K562 (cell line): ENCODE results near the gene INSL3. TPM values are rescaled to one million over a fixed set of nuclear protein-coding genes. Genes with fewer than 3 reads are reported as not detected.

ENCODE experiments used
- ATAC-seq: fragments of 200-7000 bp; cut with Tn5 transposase; 3 replicates; pipeline ENCODE4 v1.9.1; 2020; ENCODE audit warnings: moderate library complexity
- BruUV-seq: library from RNA; stranded (reverse); fragments of 400-500 nt; replicated peaks from 2 replicates; lab custom pipeline; 2021; lab: Mats Ljungman, UMichigan
- CTCF ChIA-PET: fragments of 300-600 bp; formaldehyde crosslinking; extraction: SDS; loops from one replicate; lab custom pipeline; 2021; ENCODE audit warnings: low intra/inter-chr PET ratio; lab: Yijun Ruan, JAX
- POLR2A ChIA-PET: fragments of 300-600, 350-650 bp; sonication (Branson Sonifier 250); formaldehyde crosslinking; extraction: SDS; loops from one replicate; lab custom pipeline; 2021; ENCODE audit warnings: antibody characterized with exemption, inconsistent platforms; lab: Yijun Ruan, JAX
- DNase-seq, 4 experiments: peaks; one replicate each; pipeline versions ENCODE4 v3.0.0 to v3.0.0-alpha.2; 2011 to 2018; ENCODE audit warnings: low spot score in 3 of 4, mixed read lengths in 3 of 4; ENCODE audit errors: extremely low read depth in 1 of 4
- FAIRE-seq: peaks from 2 replicates; lab custom pipeline; 2011; peaks lifted over from hg19 to GRCh38; lab: Jason Lieb, UNC
- H2AFZ ChIP-seq: 2 replicates; pipeline ENCODE4 v1.6.0; 2011; ENCODE audit warnings: low read depth, low read length, control low read depth, inconsistent platforms
- H3K27ac ChIP-seq: fragments of 200-600 bp; 3 replicates; pipeline ENCODE4 v1.8.0; 2011; ENCODE audit warnings: low read depth, mild to moderate bottlenecking, control low read depth, inconsistent platforms, low read length, moderate library complexity, mixed read lengths; ENCODE audit errors: extremely low read depth
- H3K27me3 ChIP-seq, 2 experiments: fragments of 300-600 bp in 1 of 2; 2 replicates in 1 of 2; 3 replicates in 1 of 2; pipeline versions ENCODE4 v1.6.0 to v1.8.0; 2011; ENCODE audit warnings: inconsistent platforms in 2 of 2, low read length in 2 of 2, mild to moderate bottlenecking in 1 of 2, mixed read lengths in 1 of 2, moderate library complexity in 1 of 2; ENCODE audit not compliant: control insufficient read depth in 2 of 2, insufficient read depth in 2 of 2
- H3K36me3 ChIP-seq: fragments of 300-600 bp; 3 replicates; pipeline ENCODE4 v1.8.0; 2011; ENCODE audit warnings: mild to moderate bottlenecking, low read length, inconsistent platforms; ENCODE audit not compliant: control insufficient read depth, insufficient read depth
- H3K4me1 ChIP-seq, 2 experiments: fragments of 200-600 bp in 1 of 2; replicated peaks in 1 of 2; 2 replicates in 1 of 2; 3 replicates in 1 of 2; pipeline versions ENCODE4 v1.5.1 to v1.8.0; 2011; ENCODE audit warnings: inconsistent platforms in 2 of 2, low read length in 2 of 2, mild to moderate bottlenecking in 1 of 2, mixed read lengths in 1 of 2, moderate library complexity in 1 of 2; ENCODE audit not compliant: control insufficient read depth in 2 of 2, insufficient read depth in 2 of 2
- H3K4me2 ChIP-seq: 2 replicates; pipeline ENCODE4 v1.6.1; 2011; ENCODE audit warnings: low read length, control low read depth, inconsistent platforms, mixed read lengths; ENCODE audit not compliant: insufficient read depth
- H3K4me3 ChIP-seq: fragments of 200-600 bp; sonication (generic), shearing (Covaris generic); 2 replicates; pipeline ENCODE4 v1.5.1; 2016; ENCODE audit warnings: control low read depth, inconsistent platforms
- H3K79me2 ChIP-seq: fragments of 200-600 bp; 3 replicates; pipeline ENCODE4 v1.8.0; 2011; ENCODE audit warnings: low read length, inconsistent platforms; ENCODE audit not compliant: control insufficient read depth, insufficient read depth
- H3K9ac ChIP-seq, 2 experiments: 2 replicates each; pipeline versions ENCODE4 v1.6.0 to v1.6.1; 2011; ENCODE audit warnings: low read depth in 2 of 2, low read length in 2 of 2, control low read depth in 1 of 2, inconsistent platforms in 1 of 2, mild to moderate bottlenecking in 1 of 2, mixed read lengths in 1 of 2; ENCODE audit not compliant: insufficient read depth in 1 of 2
- H3K9me1 ChIP-seq: one replicate; pipeline ENCODE4 v1.6.0; 2011; ENCODE audit warnings: inconsistent platforms, mild to moderate bottlenecking, low read length, moderate library complexity; ENCODE audit not compliant: control insufficient read depth, insufficient read depth
- H3K9me3 ChIP-seq: replicated peaks from 2 replicates; pipeline ENCODE4 v1.5.1; 2011; ENCODE audit warnings: low read depth, low read length, inconsistent platforms; ENCODE audit not compliant: control insufficient read depth, insufficient read depth
- H4K20me1 ChIP-seq: replicated peaks from 2 replicates; pipeline ENCODE4 v1.6.1; 2011; ENCODE audit warnings: low read length, inconsistent platforms, mixed read lengths; ENCODE audit not compliant: control insufficient read depth, insufficient read depth
- ARID1B ChIP-seq: fragments of 450-650 bp; IDR thresholded peaks from 2 replicates; pipeline ENCODE4 v1.6.1; 2016; ENCODE audit warnings: antibody characterized with exemption, mild to moderate bottlenecking, inconsistent platforms
- ATF7 ChIP-seq: fragments of 450-650 bp; IDR thresholded peaks from 2 replicates; pipeline ENCODE4 v1.7.1; 2014; ENCODE audit warnings: mild to moderate bottlenecking, moderate library complexity
- CC2D1A ChIP-seq: fragments of 450-650 bp; IDR thresholded peaks from 2 replicates; pipeline ENCODE4 v1.6.1; 2017; ENCODE audit warnings: mild to moderate bottlenecking
- FOSL1 ChIP-seq: fragments of 200-800 bp; sonication (Bioruptor generic); conservative IDR thresholded peaks from 2 replicates; pipeline ENCODE4 v1.6.1; 2016; ENCODE audit warnings: missing genetic modification characterization, missing compliant biosample characterization
- NFXL1 ChIP-seq: fragments of 450-650 bp; formaldehyde crosslinking; IDR thresholded peaks from 2 replicates; pipeline ENCODE4 v1.4.0; 2021; ENCODE audit warnings: mild to moderate bottlenecking
- PML ChIP-seq: IDR thresholded peaks from 2 replicates; pipeline ENCODE4 v1.6.1; 2012; ENCODE audit warnings: low read length, inconsistent platforms
- RB1 ChIP-seq: fragments of 450-650 bp; IDR thresholded peaks from 2 replicates; pipeline ENCODE4 v1.6.1; 2017; ENCODE audit warnings: low read depth, mild to moderate bottlenecking
- RBFOX2 ChIP-seq: fragments of 200-400 bp; formaldehyde crosslinking; IDR thresholded peaks from 2 replicates; pipeline ENCODE4 v1.6.1; 2017; ENCODE audit warnings: low read depth, mild to moderate bottlenecking, low read length, moderate library complexity
- RBM14 ChIP-seq: fragments of 200-400 bp; formaldehyde crosslinking; IDR thresholded peaks from 2 replicates; pipeline ENCODE4 v1.6.1; 2018; ENCODE audit warnings: low read depth, mild to moderate bottlenecking, low read length, moderate library complexity, borderline replicate concordance; ENCODE audit not compliant: insufficient read depth
- RBM15 ChIP-seq: fragments of 200-400 bp; formaldehyde crosslinking; IDR thresholded peaks from 2 replicates; pipeline ENCODE4 v1.6.1; 2018; ENCODE audit warnings: mild to moderate bottlenecking, low read length, moderate library complexity; ENCODE audit not compliant: insufficient read depth
- SMARCE1 ChIP-seq: fragments of 450-650 bp; IDR thresholded peaks from 2 replicates; pipeline ENCODE4 v1.7.1; 2016; ENCODE audit warnings: mild to moderate bottlenecking
- SMC3 ChIP-seq: conservative IDR thresholded peaks from 2 replicates; pipeline ENCODE4 v1.6.1; 2011; ENCODE audit warnings: low read depth, low read length, improper control_type of control experiment; ENCODE audit not compliant: insufficient read depth
- SPI1 ChIP-seq: IDR thresholded peaks from 2 replicates; pipeline ENCODE4 v1.6.1; 2011; ENCODE audit warnings: low read depth, low read length, control low read depth, borderline replicate concordance
- VEZF1 ChIP-seq: fragments of 200-800 bp; sonication (Bioruptor generic); IDR thresholded peaks from 2 replicates; pipeline ENCODE4 v1.6.1; 2017; ENCODE audit warnings: missing genetic modification characterization, missing compliant biosample characterization
- ZBTB7A ChIP-seq: IDR thresholded peaks from 2 replicates; pipeline ENCODE4 v1.6.1; 2011; ENCODE audit warnings: low read depth, mild to moderate bottlenecking, low read length, moderate library complexity, borderline replicate concordance; ENCODE audit not compliant: control insufficient read depth
- ZFP36 ChIP-seq: fragments of 150-350 bp; IDR thresholded peaks from 2 replicates; pipeline ENCODE4 v1.6.1; 2018; ENCODE audit warnings: low read length, low read depth; ENCODE audit not compliant: partially characterized antibody
- ZNF696 ChIP-seq: fragments of 250-450 bp; sonication (Bioruptor Pico); conservative IDR thresholded peaks from 2 replicates; pipeline ENCODE4 v1.4.0; 2020; ENCODE audit warnings: mild to moderate bottlenecking, moderate library complexity
- ZNF76 ChIP-seq: fragments of 250-450 bp; sonication (Bioruptor Pico); IDR thresholded peaks from 2 replicates; pipeline ENCODE4 v1.4.0; 2020; ENCODE audit warnings: mild to moderate bottlenecking, moderate library complexity, borderline replicate concordance
- WGBS: fragments of 100-300 bp; shearing (Covaris generic); methylation state at CpG from one replicate; pipeline ENCODE4 v1.1.6; 2016; ENCODE audit warnings: low coverage, mixed read lengths; ENCODE audit not compliant: insufficient coverage; ENCODE audit errors: missing lambda C conversion rate; 5-methylcytosine and 5-hydroxymethylcytosine counted together
- in situ Hi-C: fragments of 300-500 bp; cut with MboI; formaldehyde crosslinking; loops from 4 replicates; pipeline ENCODE4 v1.15.0; 2018; ENCODE audit warnings: inconsistent platforms, mixed read lengths
- intact Hi-C: fragments of 100-400 bp; cut with micrococcal nuclease; formaldehyde crosslinking; loops from 2 replicates; pipeline ENCODE4 v1.14.2; 2022
- polyA plus RNA-seq, 8 experiments: library from polyadenylated mRNA; depleted of rRNA in 4 of 8; stranded (reverse) in 5 of 8; unstranded in 3 of 8; fragments of >200 nt; fragmentation: Nextera tagmentation in 2 of 8; fragmentation: Illumina TruSeq in 1 of 8; extraction: Ambion mirVana in 2 of 8; extraction: Trizol in 1 of 8; gene quantifications; 2 replicates each; pipeline versions ENCODE4 v1.2.1 to v1.2.3, GENCODE V29; 2011 to 2014; ENCODE audit warnings: inconsistent platforms in 1 of 8, missing spikeins in 1 of 8
- total RNA-seq, 7 experiments: library from RNA; depleted of rRNA in 6 of 7; stranded (reverse); fragments of >200 nt in 6 of 7; fragmentation: Illumina TruSeq in 2 of 7; extraction: Trizol in 2 of 7; gene quantifications; 2 replicates each; pipeline versions ENCODE4 v1.2.1 to v1.2.3, GENCODE V29; 2011 to 2021; ENCODE audit warnings: low replicate concordance in 1 of 7

The INSL3 gene
- total and polyA plus RNA-seq, 9 of the 15 experiments (the other 6 are each of a cell fraction or from before 2014, with no cell fraction given), result not detected

- TF ChIP-seq RBM14 (no peak), RBFOX2 (peak; percentile 43; the same call in 1 of the 2 replicates), RBM15 (no peak)
These were observed 45.1 kb downstream of the INSL3 start (continued) for GRCh38 chr19:17775991-17776803.

DNA sequence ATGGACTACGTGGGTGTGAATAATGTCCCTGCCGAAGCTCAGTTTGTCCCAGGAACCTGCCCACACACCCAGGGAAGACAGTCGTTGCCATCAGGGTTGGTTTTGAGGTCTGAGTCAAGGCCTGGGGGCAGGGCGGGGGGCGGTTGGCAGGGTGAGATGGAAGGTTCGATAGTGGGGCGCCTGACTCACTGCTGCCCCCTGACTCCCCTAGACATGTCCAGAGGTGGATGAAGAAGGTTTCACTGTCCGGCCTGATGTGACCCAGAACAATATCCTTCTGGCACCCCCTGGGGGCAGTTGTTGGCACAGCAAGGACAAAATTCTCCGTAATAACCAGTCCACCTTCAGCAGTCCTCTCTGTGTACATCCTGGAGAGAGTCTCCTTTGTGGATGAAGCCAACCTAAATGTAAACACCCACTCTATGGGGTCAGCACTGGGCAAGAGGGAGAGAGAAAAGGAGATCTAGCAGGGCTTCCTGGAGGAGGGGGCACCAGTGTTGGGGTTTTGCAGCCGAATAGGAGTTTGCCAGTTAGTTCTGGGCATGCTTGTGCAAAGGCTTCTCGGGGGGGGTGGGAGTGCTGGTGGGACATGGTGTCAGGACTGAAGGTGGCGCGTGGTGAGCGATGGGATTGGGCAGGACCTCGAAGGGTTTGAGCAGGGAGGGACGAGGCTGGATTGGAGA lies 45.9 kb downstream of the INSL3 start:
- H2AFZ ChIP-seq, result no peak overlapping the region
- peak; percentile 42 for ATAC-seq
- peak; percentile 96 for FAIRE-seq
- peak overlapping the region in 1 of 2 experiments; percentile 48; a peak in 1 of 4 replicates for H3K9ac ChIP-seq
- H3K9me3 ChIP-seq, result no peaks in the 10 kb centered on the region
- DNase-seq, result peak; percentile 64 to 85 (median 76)
- CTCF ChIA-PET, result interaction anchor here (0.8 to 2.5 kb wide), 3 partner anchors 50 to 81 kb away, joined by 3 to 33 read pairs (median 6); no protein-coding TSS in a partner anchor
- WGBS, result 49% methylated on average over 16 of the region's 16 CpGs
- H3K79me2 ChIP-seq, result no peaks in the 10 kb centered on the region
- H3K9me1 ChIP-seq, result peaks cover 5% of the 10 kb centered on the region
- POLR2A ChIA-PET, result interaction anchor here (0.6 to 1.8 kb wide), 6 partner anchors 13 to 202 kb away, joined by 3 to 12 read pairs (median 3); partner anchors contain the start of gene MAP1S
- no peaks in the 10 kb centered on the region for H3K27me3 ChIP-seq
- BruUV-seq, result TSS peak; percentile 30
- no peak overlapping the region for H3K4me2 ChIP-seq
- peaks cover 4% of the 10 kb centered on the region; the same call in 1 of the 2 replicates for H4K20me1 ChIP-seq
- H3K4me3 ChIP-seq, result no peak overlapping the region
- peaks cover 12 to 37% of the 10 kb centered on the region in 2 experiments for H3K4me1 ChIP-seq
- H3K27ac ChIP-seq, result no peak overlapping the region; the same call in 2 of the 3 replicates
- intact Hi-C loops (loop anchor here (2.0 kb wide), 1 partner anchor 71 kb away; no protein-coding TSS in a partner anchor), in situ Hi-C loops (no loop called here)
- peaks cover 51% of the 10 kb centered on the region; the same call in 2 of the 3 replicates for H3K36me3 ChIP-seq
- peak; percentile 85 for TF ChIP-seq SMC3
- TF ChIP-seq PML, result no peak
- 0 out of 2 replicates have a peak, but pooled peaks have one; percentile 27 for TF ChIP-seq ATF7
- peak; percentile 63; the same call in 1 of the 2 replicates for TF ChIP-seq CC2D1A
- TF ChIP-seq ZBTB7A, result peak; percentile 64; the same call in 1 of the 2 replicates
- peak; percentile 70 for TF ChIP-seq ZFP36
- no peak for TF ChIP-seq NFXL1 (CRISPR knock-in tag)
- TF ChIP-seq RB1, result 0 out of 2 replicates have a peak, but pooled peaks have one; percentile 32
- TF ChIP-seq SMARCE1, result 0 out of 2 replicates have a peak, but pooled peaks have one; percentile 22
- no peak for TF ChIP-seq ZNF696 (CRISPR knock-in tag)
- peak; percentile 70 for TF ChIP-seq VEZF1
- peak; percentile 32; the same call in 1 of the 2 replicates for TF ChIP-seq FOSL1 (tag)
- TF ChIP-seq ZNF76, result no peak
- peak; percentile 19; the same call in 1 of the 2 replicates for TF ChIP-seq ARID1B
- TF ChIP-seq SPI1, result no peak
